ENCODE results near the gene KCNA3. TPM values are rescaled to one million over a fixed set of nuclear protein-coding genes. Genes with fewer than 3 reads are reported as not detected.

The KCNA3 gene
- total and polyA plus RNA-seq, 10 donors: 0.30 to 45.8 (median 25.2) TPM

- Histone ChIP-seq H3K27ac (no peak overlapping the region), H3K4me3 (no peak overlapping the region), H3K36me3 (no peaks in the 10 kb centered on the region), H3K4me1 (no peaks in the 10 kb centered on the region), H3K27me3 (replicated peaks in 1 of 7) (no peaks in the 10 kb centered on the region), H3K9me3 (no peaks in the 10 kb centered on the region)
- no peak for TF ChIP-seq POLR2AphosphoS5 (IDR thresholded peaks at IDR 0.05)
- no peak for TF ChIP-seq POLR2A (IDR thresholded peaks at IDR 0.05)
- no peak for TF ChIP-seq CTCF (IDR thresholded peaks at IDR 0.05 in 8 of 11, conservative IDR thresholded peaks at IDR 0.05 in 3 of 11)
- intact Hi-C loops (cut with DNase I; ENCODE audit: low total_unique reads): no loop called here
- DNase-seq: no peak
- 48 to 67% (median 57%) methylated on average over 2 of the region's 2 CpGs for WGBS, 5 donors
Measured at GRCh38 chr1:110684491-110684890, 9.8 kb upstream of the KCNA3 start.

- H3K36me3 ChIP-seq: no peaks in the 10 kb centered on the region
- no peak overlapping the region for H3K4me3 ChIP-seq
- no peaks in the 10 kb centered on the region for H3K9me3 ChIP-seq
- intact Hi-C loops (cut with DNase I; ENCODE audit: low total_unique reads): no loop called here
- TF ChIP-seq POLR2A (IDR thresholded peaks at IDR 0.05) (no peak), CTCF (IDR thresholded peaks at IDR 0.05 in 8 of 11, conservative IDR thresholded peaks at IDR 0.05 in 3 of 11) (no peak), POLR2AphosphoS5 (IDR thresholded peaks at IDR 0.05) (no peak)
- H3K27me3 ChIP-seq (replicated peaks in 1 of 7): no peaks in the 10 kb centered on the region
- H3K27ac ChIP-seq: no peak overlapping the region
- DNase-seq: no peak
- H3K4me1 ChIP-seq: no peaks in the 10 kb centered on the region
- 85 to 93% (median 92%) methylated on average over 1 of the region's 1 CpG for WGBS, 5 donors
Measured at GRCh38 chr1:110682898-110683297, 8.2 kb upstream of the KCNA3 start.

GRCh38 chr1:110680036-110680735 is 5.4 kb upstream of the KCNA3 start:
- Histone ChIP-seq H3K27me3 (replicated peaks in 1 of 7) (peaks cover 0 to 9% (median 5%) of the 10 kb centered on the region in 7 donors), H3K9me3 (no peaks in the 10 kb centered on the region), H3K36me3 (no peaks in the 10 kb centered on the region), H3K4me1 (peaks cover 3 to 14% (median 7%) of the 10 kb centered on the region in 6 donors), H3K4me3 (no peak overlapping the region), H3K27ac (no peak overlapping the region)
- TF ChIP-seq CTCF (IDR thresholded peaks at IDR 0.05 in 8 of 11, conservative IDR thresholded peaks at IDR 0.05 in 3 of 11) (no peak), POLR2AphosphoS5 (IDR thresholded peaks at IDR 0.05) (no peak), POLR2A (IDR thresholded peaks at IDR 0.05) (no peak)
- intact Hi-C loops (cut with DNase I; ENCODE audit: low total_unique reads): no loop called here
- DNase-seq: no peak
- WGBS, 5 donors: 50 to 61% (median 53%) methylated on average over 3 of the region's 3 CpGs

- intact Hi-C loops (cut with DNase I; ENCODE audit: low total_unique reads): loop anchor here (10.0 kb wide), 1 partner anchor 53 kb away; no protein-coding TSS in a partner anchor
- no peak overlapping the region for H3K27ac ChIP-seq
- peaks cover 0 to 34% (median 26%) of the 10 kb centered on the region in 7 donors for H3K27me3 ChIP-seq (replicated peaks in 1 of 7)
- no peak overlapping the region for H3K4me3 ChIP-seq
- H3K4me1 ChIP-seq: peaks cover 4 to 40% (median 30%) of the 10 kb centered on the region in 6 donors
- 67 to 88% (median 78%) methylated on average over 3 of the region's 3 CpGs for WGBS, 5 donors
- DNase-seq: no peak
- no peaks in the 10 kb centered on the region for H3K9me3 ChIP-seq
- no peaks in the 10 kb centered on the region for H3K36me3 ChIP-seq
- TF ChIP-seq POLR2AphosphoS5 (IDR thresholded peaks at IDR 0.05) (no peak), POLR2A (IDR thresholded peaks at IDR 0.05) (no peak), CTCF (IDR thresholded peaks at IDR 0.05 in 8 of 11, conservative IDR thresholded peaks at IDR 0.05 in 3 of 11) (no peak)
Measured at GRCh38 chr1:110677526-110677925, 2.8 kb upstream of the KCNA3 start.

Measured in spleen (tissue), 11 donors.